Endothelial cell of umbilical vein (primary cell): ENCODE measurements around the gene ZNF625. TPM values are rescaled to one million over a fixed set of nuclear protein-coding genes. Genes with fewer than 3 reads are reported as not detected.

ENCODE experiments used
- BruUV-seq: library from RNA; stranded (reverse); fragments of 400-500 nt; replicated peaks from 2 replicates; lab custom pipeline; 2021; lab: Mats Ljungman, UMichigan
- CTCF ChIA-PET: fragments of 300-600, 350-600 bp; sonication (Branson Sonifier 250); formaldehyde crosslinking; loops from one replicate; lab custom pipeline; 2021; ENCODE audit warnings: antibody characterized with exemption, inconsistent platforms; lab: Charles Lee
- POLR2A ChIA-PET: fragments of 300-600, 350-600 bp; sonication (Branson Sonifier 250); formaldehyde crosslinking; loops from one replicate; lab custom pipeline; 2021; ENCODE audit warnings: antibody characterized with exemption, inconsistent platforms; lab: Charles Lee
- DNase-seq: peaks from one replicate; pipeline ENCODE4 v3.0.0-alpha.2; 2011; ENCODE audit warnings: low read depth, low spot score
- FAIRE-seq: peaks from 2 replicates; lab custom pipeline; 2011; peaks lifted over from hg19 to GRCh38; lab: Jason Lieb, UNC
- H2AFZ ChIP-seq: 2 replicates; pipeline ENCODE4 v1.6.0; 2012; ENCODE audit warnings: low read depth, low read length, control low read depth, inconsistent platforms
- H3K27ac ChIP-seq: 2 replicates; pipeline ENCODE4 v1.5.1; 2011; ENCODE audit warnings: low read depth, mild to moderate bottlenecking, control low read depth, low read length, moderate library complexity; ENCODE audit not compliant: insufficient read depth
- H3K27me3 ChIP-seq, 2 experiments: 2 replicates each; pipeline versions ENCODE4 v1.6.0 to v1.6.1; 2011; ENCODE audit warnings: low read length in 2 of 2, mixed read lengths in 1 of 2; ENCODE audit not compliant: control insufficient read depth in 2 of 2, insufficient read depth in 2 of 2
- H3K36me3 ChIP-seq, 2 experiments: 2 replicates in 1 of 2; 3 replicates in 1 of 2; pipeline ENCODE4 v1.5.1; 2011; ENCODE audit warnings: low read length in 2 of 2, mild to moderate bottlenecking in 1 of 2, moderate library complexity in 1 of 2; ENCODE audit not compliant: control insufficient read depth in 2 of 2, insufficient read depth in 2 of 2; ENCODE audit errors: extremely low read depth in 1 of 2
- H3K4me1 ChIP-seq: 3 replicates; pipeline ENCODE4 v1.5.1; 2011; ENCODE audit warnings: mild to moderate bottlenecking, low read length; ENCODE audit not compliant: control insufficient read depth, insufficient read depth; ENCODE audit errors: extremely low read depth
- H3K4me2 ChIP-seq: 2 replicates; pipeline ENCODE4 v1.6.1; 2011; ENCODE audit warnings: low read length, control low read depth, mixed read lengths; ENCODE audit not compliant: insufficient read depth
- H3K4me3 ChIP-seq, 3 experiments: fragments of 200-600 bp in 1 of 3; sonication (generic), shearing (Covaris generic) in 1 of 3; replicated peaks in 1 of 3; 2 replicates each; pipeline ENCODE4 v1.5.1; 2011 to 2016; ENCODE audit warnings: control low read depth in 3 of 3, low read length in 3 of 3, mild to moderate bottlenecking in 2 of 3, inconsistent platforms in 1 of 3, low read depth in 1 of 3, moderate library complexity in 1 of 3; ENCODE audit not compliant: insufficient read depth in 1 of 3
- H3K79me2 ChIP-seq: 2 replicates; pipeline ENCODE4 v1.6.0; 2012; ENCODE audit warnings: low read length, inconsistent platforms; ENCODE audit not compliant: control insufficient read depth, insufficient read depth
- H3K9ac ChIP-seq: replicated peaks from 2 replicates; pipeline ENCODE3; 2011; ENCODE audit warnings: low read length, control low read depth; ENCODE audit not compliant: insufficient read depth; ENCODE audit errors: extremely low read depth
- H3K9me1 ChIP-seq: replicated peaks from 3 replicates; pipeline ENCODE4 v1.6.0; 2011; ENCODE audit warnings: mild to moderate bottlenecking, low read length; ENCODE audit not compliant: control insufficient read depth, insufficient read depth; ENCODE audit errors: extremely low read depth
- H3K9me3 ChIP-seq: replicated peaks from 2 replicates; pipeline ENCODE4 v1.5.1; 2012; ENCODE audit warnings: low read length, inconsistent platforms; ENCODE audit not compliant: control insufficient read depth, insufficient read depth
- H4K20me1 ChIP-seq: replicated peaks from 2 replicates; pipeline ENCODE3; 2011; ENCODE audit warnings: mild to moderate bottlenecking, low read length; ENCODE audit not compliant: control insufficient read depth, insufficient read depth; ENCODE audit errors: extremely low read depth
- CTCF ChIP-seq, 2 donors: IDR thresholded peaks; 1 replicate in 1 of 2; 2 replicates in 1 of 2; pipeline ENCODE4 v1.5.1; 2011; ENCODE audit warnings: low read length in 2 of 2, mild to moderate bottlenecking in 2 of 2, moderate library complexity in 2 of 2, control low read depth in 1 of 2, inconsistent platforms in 1 of 2, low read depth in 1 of 2; ENCODE audit not compliant: insufficient read depth in 1 of 2; ENCODE audit errors: extremely low read depth in 1 of 2
- EZH2 ChIP-seq: IDR thresholded peaks from 2 replicates; pipeline ENCODE4 v1.6.1; 2012; ENCODE audit warnings: borderline replicate concordance, low read depth, mild to moderate bottlenecking, moderate library complexity, low read length, inconsistent platforms; ENCODE audit not compliant: severe bottlenecking
- FOS ChIP-seq: IDR thresholded peaks from 2 replicates; pipeline ENCODE4 v1.6.1; 2011; ENCODE audit warnings: mild to moderate bottlenecking, low read length, moderate library complexity, borderline replicate concordance; ENCODE audit not compliant: insufficient read depth
- GATA2 ChIP-seq: IDR thresholded peaks from 2 replicates; pipeline ENCODE4 v1.7.0; 2011; ENCODE audit warnings: low read depth, mild to moderate bottlenecking, moderate library complexity, mixed read lengths, low read length; ENCODE audit not compliant: insufficient read length, insufficient read depth
- JUN ChIP-seq: IDR thresholded peaks from 2 replicates; pipeline ENCODE4 v1.6.1; 2011; ENCODE audit warnings: borderline replicate concordance, low read depth; ENCODE audit not compliant: insufficient read length, insufficient read depth
- MAX ChIP-seq: IDR thresholded peaks from 2 replicates; pipeline ENCODE4 v1.6.1; 2011; ENCODE audit not compliant: insufficient read depth, insufficient read length
- MYC ChIP-seq: IDR thresholded peaks from one replicate; pipeline ENCODE4 v1.6.1; 2011; ENCODE audit warnings: mild to moderate bottlenecking, low read depth, low read length
- POLR2A ChIP-seq: IDR thresholded peaks from 2 replicates; pipeline ENCODE4 v1.6.1; 2012; ENCODE audit warnings: low read depth, mild to moderate bottlenecking, control low read depth, low read length
- POLR2AphosphoS5 ChIP-seq: IDR thresholded peaks from 2 replicates; pipeline ENCODE4 v1.6.1; 2012; ENCODE audit warnings: low read depth, mild to moderate bottlenecking, control low read depth, low read length, moderate library complexity; ENCODE audit not compliant: insufficient read depth
- dilution Hi-C: fragments of 300-500 bp; cut with MboI; formaldehyde crosslinking; loops from one replicate; pipeline ENCODE4 v1.15.0; 2019; ENCODE audit warnings: low sequenced_read_pairs; ENCODE audit not compliant: extremely low pct_ligation_motif_present
- intact Hi-C: fragments of 100-400 bp; cut with micrococcal nuclease; formaldehyde crosslinking; loops from one replicate; pipeline ENCODE4 v1.10.0; 2022
- polyA plus RNA-seq, 4 experiments: library from polyadenylated mRNA; depleted of rRNA in 3 of 4; stranded (reverse) in 3 of 4; unstranded in 1 of 4; fragments of >200 nt; gene quantifications; 2 replicates each; pipeline versions ENCODE4 v1.2.1 to v1.2.3, GENCODE V29; 2011 to 2012; ENCODE audit warnings: missing spikeins in 1 of 4
- total RNA-seq: library from RNA; stranded (reverse); gene quantifications from 2 replicates; pipeline ENCODE4 v1.2.3, GENCODE V29; 2021

The ZNF625 gene
- total and polyA plus RNA-seq, 2 donors (not counting 3 experiments of a cell fraction or from before 2014, with no cell fraction given): 0.90 to 6.7 TPM

DNA sequence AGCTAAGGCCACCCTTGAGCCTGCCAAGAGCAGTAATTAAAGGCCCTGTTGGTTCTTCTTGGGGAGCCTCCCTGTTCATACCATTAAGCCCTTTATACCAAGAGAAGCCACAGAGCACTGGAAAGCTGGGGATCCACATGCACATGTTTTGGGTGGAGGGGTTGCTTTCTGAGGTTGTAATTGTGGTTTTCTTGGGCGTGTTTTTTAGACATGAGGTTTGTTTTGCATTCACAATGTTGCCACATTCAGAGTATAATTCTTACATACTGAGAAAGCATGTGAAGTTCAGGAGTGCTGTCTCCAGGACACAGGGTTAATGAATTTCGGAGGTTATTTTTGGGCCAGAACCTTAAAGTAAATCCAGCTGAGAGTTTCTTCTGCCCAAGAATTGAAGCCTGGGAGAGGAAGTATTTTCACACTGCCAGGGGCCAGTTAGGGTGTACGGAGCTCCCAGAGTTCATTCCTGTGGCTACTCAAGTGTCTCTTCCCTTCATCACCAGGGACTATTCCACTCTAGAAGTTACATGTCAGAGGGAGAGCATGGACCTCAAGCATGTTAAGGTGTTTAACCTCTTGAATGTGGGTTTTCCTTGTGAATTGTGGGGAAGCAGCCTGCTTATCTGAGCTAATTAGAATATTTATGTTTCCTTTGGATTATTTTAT, 43.4 kb upstream of the ZNF625 start:
- Histone ChIP-seq H3K9me1 (no peaks in the 10 kb centered on the region), H3K79me2 (no peaks in the 10 kb centered on the region), H3K9me3 (no peaks in the 10 kb centered on the region), H3K4me1 (no peaks in the 10 kb centered on the region), H3K27me3 (no peaks in the 10 kb centered on the region), H3K27ac (no peak overlapping the region), H3K9ac (no peak overlapping the region), H2AFZ (no peak overlapping the region), H3K36me3 (no peaks in the 10 kb centered on the region), H3K4me3 (no peak overlapping the region), H4K20me1 (no peaks in the 10 kb centered on the region), H3K4me2 (no peak overlapping the region)
- ChIA-PET CTCF (no interaction called here), POLR2A (no interaction called here)
- DNase-seq (no peak), FAIRE-seq (no peak)
- TF ChIP-seq GATA2 (no peak), POLR2AphosphoS5 (no peak), POLR2A (no peak), MYC (no peak), EZH2 (no peak)
- intact Hi-C loops (no loop called here), dilution Hi-C loops (no loop called here)
- no TSS peak for BruUV-seq

DNA sequence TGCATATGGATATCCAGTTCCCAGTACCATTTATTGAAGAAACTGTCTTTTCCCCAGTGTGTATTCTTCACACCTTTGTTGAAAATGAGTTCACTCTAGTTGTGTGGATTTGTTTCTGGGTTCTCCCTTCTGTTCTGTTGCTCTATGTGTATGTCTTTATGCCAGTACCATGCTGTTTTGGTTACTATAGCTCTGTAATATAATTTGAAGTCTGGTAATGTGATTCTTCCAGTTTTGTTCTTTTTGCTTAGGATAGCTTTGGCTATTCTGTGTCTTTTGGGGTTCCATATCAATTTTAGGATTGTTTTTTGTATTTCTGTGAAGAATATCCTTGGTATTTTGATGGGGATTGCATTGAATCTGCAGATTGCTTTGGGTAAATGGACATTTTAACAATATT, 41.6 kb upstream of the ZNF625 start:
- BruUV-seq: no TSS peak

More for the DNA sequence above, 41.6 kb upstream of the ZNF625 start:
- no peaks in the 10 kb centered on the region for H3K4me1 ChIP-seq
- ChIA-PET CTCF (interaction anchor here (1.4 kb wide), 1 partner anchor 400 kb away, joined by 3 read pairs; no protein-coding TSS in a partner anchor), POLR2A (no interaction called here)
- H3K9me1 ChIP-seq: no peaks in the 10 kb centered on the region
- no peak overlapping the region for H3K4me2 ChIP-seq
- H4K20me1 ChIP-seq: no peaks in the 10 kb centered on the region
- DNase-seq (no peak), FAIRE-seq (no peak)
- no peaks in the 10 kb centered on the region for H3K9me3 ChIP-seq
- no peak overlapping the region for H3K27ac ChIP-seq
- no peaks in the 10 kb centered on the region for H3K36me3 ChIP-seq
- no peak overlapping the region for H2AFZ ChIP-seq
- no peaks in the 10 kb centered on the region for H3K27me3 ChIP-seq
- H3K79me2 ChIP-seq: no peaks in the 10 kb centered on the region
- TF ChIP-seq POLR2AphosphoS5: no peak
- TF ChIP-seq JUN: no peak
- TF ChIP-seq MAX: no peak
- no peak for TF ChIP-seq GATA2
- TF ChIP-seq EZH2: no peak
- TF ChIP-seq MYC: no peak
- TF ChIP-seq CTCF (IDR thresholded peaks at IDR 0.05; ENCODE audit: extremely low read depth in 1 of 2, insufficient read depth in 1 of 2, low read depth in 1 of 2, low read length in 2 of 2): no peak
- TF ChIP-seq POLR2A: no peak
- no peak for TF ChIP-seq FOS
- dilution Hi-C loops (no loop called here), intact Hi-C loops (no loop called here)
- no peak overlapping the region for H3K4me3 ChIP-seq
- H3K9ac ChIP-seq: no peak overlapping the region
